Activated naive CD4-positive, alpha-beta T cell treated with anti-CD3 and anti-CD28 coated beads, Interleukin-2, amount 50 U/mL, for 24 hours (primary cell): ENCODE data around the gene CEP63.
A peak's percentile ranks its signal among the peaks of the same experiment; 100 is the strongest.
"Not testable (repeated sequence)": the region's sequence is repeated elsewhere in the genome, so short reads cannot be mapped to it uniquely, and the experiment has no call there.

Experiments
- H3K27ac Mint-ChIP-seq: one replicate; pipeline ENCODE4 v1.8.0; 2021; ENCODE audit warnings: mild to moderate bottlenecking, mixed read lengths
- H3K27me3 Mint-ChIP-seq: one replicate; pipeline ENCODE4 v1.8.0; 2021; ENCODE audit warnings: mixed read lengths
- H3K36me3 Mint-ChIP-seq: one replicate; pipeline ENCODE4 v1.8.0; 2021; ENCODE audit warnings: mixed read lengths
- H3K4me1 Mint-ChIP-seq: one replicate; pipeline ENCODE4 v1.8.0; 2021; ENCODE audit warnings: mixed read lengths
- H3K4me3 Mint-ChIP-seq: one replicate; pipeline ENCODE4 v1.8.0; 2021; ENCODE audit warnings: mild to moderate bottlenecking, mixed read lengths
- H3K9me3 Mint-ChIP-seq: one replicate; pipeline ENCODE4 v1.8.0; 2021; ENCODE audit warnings: mixed read lengths

The CEP63 gene

GRCh38 chr3:134526319-134526718, 40.5 kb downstream of the CEP63 start:
- Mint-ChIP-seq H3K27me3 (no peaks in the 10 kb centered on the region), H3K4me3 (no peak overlapping the region), H3K9me3 (peaks cover 26% of the 10 kb centered on the region), H3K27ac (peak overlapping the region; percentile 0), H3K36me3 (peaks cover 49% of the 10 kb centered on the region), H3K4me1 (peaks cover 14% of the 10 kb centered on the region)

GRCh38 chr3:134527037-134527436, 41.2 kb downstream of the CEP63 start:
- Mint-ChIP-seq H3K4me1 (peaks cover 14% of the 10 kb centered on the region), H3K4me3 (no peak overlapping the region), H3K9me3 (peaks cover 26% of the 10 kb centered on the region), H3K27ac (no peak overlapping the region), H3K27me3 (no peaks in the 10 kb centered on the region), H3K36me3 (peaks cover 45% of the 10 kb centered on the region)

GRCh38 chr3:134527538-134528186, 41.8 kb downstream of the CEP63 start:
- H3K9me3 Mint-ChIP-seq: peaks cover 26% of the 10 kb centered on the region
- H3K27me3 Mint-ChIP-seq: no peaks in the 10 kb centered on the region
- H3K36me3 Mint-ChIP-seq: peaks cover 40% of the 10 kb centered on the region
- no peak overlapping the region for H3K27ac Mint-ChIP-seq
- peaks cover 14% of the 10 kb centered on the region for H3K4me1 Mint-ChIP-seq
- H3K4me3 Mint-ChIP-seq: no peak overlapping the region

GRCh38 chr3:134533493-134533892, 47.6 kb downstream of the CEP63 start:
- H3K36me3 Mint-ChIP-seq: peaks cover 11% of the 10 kb centered on the region
- H3K9me3 Mint-ChIP-seq: no peaks in the 10 kb centered on the region
- peaks cover 2% of the 10 kb centered on the region for H3K4me1 Mint-ChIP-seq
- H3K27me3 Mint-ChIP-seq: no peaks in the 10 kb centered on the region
- H3K4me3 Mint-ChIP-seq: no peak overlapping the region
- H3K27ac Mint-ChIP-seq: no peak overlapping the region

- Mint-ChIP-seq H3K27ac (no peak overlapping the region), H3K4me1 (no peaks in the 10 kb centered on the region), H3K27me3 (no peaks in the 10 kb centered on the region), H3K4me3 (no peak overlapping the region), H3K9me3 (no peaks in the 10 kb centered on the region), H3K36me3 (peaks cover 16% of the 10 kb centered on the region)
Observed at GRCh38 chr3:134535186-134535970, 49.5 kb downstream of the CEP63 start.

GRCh38 chr3:134536781-134537180, 50.9 kb downstream of the CEP63 start:
- Mint-ChIP-seq H3K36me3 (peaks cover 19% of the 10 kb centered on the region), H3K4me3 (no peak overlapping the region), H3K4me1 (no peaks in the 10 kb centered on the region), H3K27ac (no peak overlapping the region), H3K9me3 (no peaks in the 10 kb centered on the region), H3K27me3 (no peaks in the 10 kb centered on the region)

GRCh38 chr3:134542287-134542958, 56.6 kb downstream of the CEP63 start:
- no peak overlapping the region for H3K27ac Mint-ChIP-seq
- H3K4me1 Mint-ChIP-seq: no peaks in the 10 kb centered on the region

GRCh38 chr3:134543113-134543512, 57.3 kb downstream of the CEP63 start:
- peaks cover 18% of the 10 kb centered on the region for H3K36me3 Mint-ChIP-seq
- H3K27me3 Mint-ChIP-seq: no peaks in the 10 kb centered on the region

More at GRCh38 chr3:134542287-134542958, 56.6 kb downstream of the CEP63 start:
- no peak overlapping the region for H3K4me3 Mint-ChIP-seq
- H3K36me3 Mint-ChIP-seq: peaks cover 17% of the 10 kb centered on the region
- H3K9me3 Mint-ChIP-seq: no peaks in the 10 kb centered on the region
- no peaks in the 10 kb centered on the region for H3K27me3 Mint-ChIP-seq

GRCh38 chr3:134544316-134544715, 58.5 kb downstream of the CEP63 start:
- no peak overlapping the region for H3K4me3 Mint-ChIP-seq
- H3K4me1 Mint-ChIP-seq: no peaks in the 10 kb centered on the region
- H3K27ac Mint-ChIP-seq: no peak overlapping the region
- H3K36me3 Mint-ChIP-seq: peaks cover 21% of the 10 kb centered on the region
- H3K27me3 Mint-ChIP-seq: no peaks in the 10 kb centered on the region
- no peaks in the 10 kb centered on the region for H3K9me3 Mint-ChIP-seq

More at GRCh38 chr3:134543113-134543512, 57.3 kb downstream of the CEP63 start:
- no peak overlapping the region for H3K27ac Mint-ChIP-seq
- H3K9me3 Mint-ChIP-seq: no peaks in the 10 kb centered on the region
- no peaks in the 10 kb centered on the region for H3K4me1 Mint-ChIP-seq
- no peak overlapping the region for H3K4me3 Mint-ChIP-seq

GRCh38 chr3:134544783-134545182, 58.9 kb downstream of the CEP63 start:
- not testable (repeated sequence) for H3K9me3 Mint-ChIP-seq, H3K27ac Mint-ChIP-seq, H3K4me3 Mint-ChIP-seq, H3K27me3 Mint-ChIP-seq, H3K4me1 Mint-ChIP-seq
- H3K36me3 Mint-ChIP-seq: peaks cover 25% of the 10 kb centered on the region

- Mint-ChIP-seq H3K27ac (no peak overlapping the region), H3K4me1 (no peaks in the 10 kb centered on the region), H3K27me3 (no peaks in the 10 kb centered on the region), H3K36me3 (peaks cover 32% of the 10 kb centered on the region), H3K9me3 (no peaks in the 10 kb centered on the region), H3K4me3 (no peak overlapping the region)
Observed at GRCh38 chr3:134545818-134546217, 60.0 kb downstream of the CEP63 start.

- Mint-ChIP-seq H3K27ac (no peak overlapping the region), H3K4me1 (no peaks in the 10 kb centered on the region), H3K4me3 (no peak overlapping the region), H3K9me3 (no peaks in the 10 kb centered on the region), H3K27me3 (no peaks in the 10 kb centered on the region), H3K36me3 (peaks cover 41% of the 10 kb centered on the region)
Observed at GRCh38 chr3:134552784-134553183, 66.9 kb downstream of the CEP63 start.

GRCh38 chr3:134559591-134559990, 73.7 kb downstream of the CEP63 start:
- no peaks in the 10 kb centered on the region for H3K27me3 Mint-ChIP-seq
- no peaks in the 10 kb centered on the region for H3K4me1 Mint-ChIP-seq
- peaks cover 37% of the 10 kb centered on the region for H3K36me3 Mint-ChIP-seq
- H3K4me3 Mint-ChIP-seq: no peak overlapping the region
- H3K27ac Mint-ChIP-seq: no peak overlapping the region
- H3K9me3 Mint-ChIP-seq: no peaks in the 10 kb centered on the region

- H3K27ac Mint-ChIP-seq: no peak overlapping the region
- H3K36me3 Mint-ChIP-seq: peaks cover 35% of the 10 kb centered on the region
- peaks cover 3% of the 10 kb centered on the region for H3K4me1 Mint-ChIP-seq
- no peaks in the 10 kb centered on the region for H3K9me3 Mint-ChIP-seq
- H3K4me3 Mint-ChIP-seq: no peak overlapping the region
- H3K27me3 Mint-ChIP-seq: no peaks in the 10 kb centered on the region
Observed at GRCh38 chr3:134562055-134562454, 76.2 kb downstream of the CEP63 start.

GRCh38 chr3:134563601-134564000, 77.7 kb downstream of the CEP63 start:
- peaks cover 34% of the 10 kb centered on the region for H3K36me3 Mint-ChIP-seq

GRCh38 chr3:134564991-134565390, 79.1 kb downstream of the CEP63 start:
- Mint-ChIP-seq H3K27ac (no peak overlapping the region), H3K4me3 (no peak overlapping the region), H3K9me3 (no peaks in the 10 kb centered on the region)

More at GRCh38 chr3:134563601-134564000, 77.7 kb downstream of the CEP63 start:
- peaks cover 5% of the 10 kb centered on the region for H3K4me1 Mint-ChIP-seq
- H3K9me3 Mint-ChIP-seq: no peaks in the 10 kb centered on the region
- H3K27ac Mint-ChIP-seq: no peak overlapping the region
- no peak overlapping the region for H3K4me3 Mint-ChIP-seq
- no peaks in the 10 kb centered on the region for H3K27me3 Mint-ChIP-seq

More at GRCh38 chr3:134564991-134565390, 79.1 kb downstream of the CEP63 start:
- peaks cover 30% of the 10 kb centered on the region for H3K36me3 Mint-ChIP-seq
- H3K4me1 Mint-ChIP-seq: peaks cover 5% of the 10 kb centered on the region
- H3K27me3 Mint-ChIP-seq: no peaks in the 10 kb centered on the region
